Smooth muscle cell (in vitro differentiated cells): Measurements from ENCODE around the gene HCFC1R1. TPM values are rescaled to one million over a fixed set of nuclear protein-coding genes. Genes with fewer than 3 reads are reported as not detected.

Source experiments
- DNase-seq: peaks from one replicate; lab custom pipeline; 2025; ENCODE audit not compliant: unreplicated experiment; lab: John Stamatoyannopoulos, UW
- H2AFZ ChIP-seq: fragments of 200-600 bp; sonication (generic); 2 replicates; pipeline ENCODE4 v1.6.0; 2016; ENCODE audit warnings: antibody characterized with exemption, low read depth, mild to moderate bottlenecking
- H3F3A ChIP-seq: fragments of 200-600 bp; sonication (generic); 2 replicates; pipeline ENCODE4 v1.6.0; 2017; ENCODE audit warnings: antibody characterized with exemption, low read depth
- H3K27ac ChIP-seq: fragments of 200-600 bp; sonication (generic); 2 replicates; pipeline ENCODE4 v1.5.1; 2016; ENCODE audit warnings: low read depth, mild to moderate bottlenecking
- H3K27me3 ChIP-seq: fragments of 200-600 bp; sonication (generic); 2 replicates; pipeline ENCODE4 v1.6.1; 2016; ENCODE audit warnings: low read depth, mild to moderate bottlenecking
- H3K36me3 ChIP-seq: fragments of 200-600 bp; sonication (generic); 2 replicates; pipeline ENCODE4 v1.5.1; 2016; ENCODE audit warnings: low read depth
- H3K4me1 ChIP-seq: fragments of 200-600 bp; sonication (generic); 2 replicates; pipeline ENCODE4 v1.5.1; 2016; ENCODE audit warnings: low read depth
- H3K4me2 ChIP-seq: fragments of 200-600 bp; sonication (generic); 2 replicates; pipeline ENCODE4 v1.6.0; 2016; ENCODE audit warnings: mild to moderate bottlenecking
- H3K4me3 ChIP-seq: fragments of 200-600 bp; sonication (generic); 2 replicates; pipeline ENCODE4 v1.5.1; 2016; ENCODE audit warnings: mild to moderate bottlenecking
- H3K79me2 ChIP-seq: fragments of 200-600 bp; sonication (generic); 2 replicates; pipeline ENCODE4 v1.6.0; 2016; ENCODE audit warnings: low read depth, mild to moderate bottlenecking
- H3K9ac ChIP-seq: fragments of 200-600 bp; sonication (generic); 2 replicates; pipeline ENCODE4 v1.6.0; 2016; ENCODE audit warnings: low read depth
- H3K9me3 ChIP-seq: fragments of 200-600 bp; sonication (generic); replicated peaks from 2 replicates; pipeline ENCODE4 v1.5.1; 2016; ENCODE audit warnings: low read depth
- H4K20me1 ChIP-seq: fragments of 200-600 bp; sonication (generic); 2 replicates; pipeline ENCODE4 v1.6.0; 2016; ENCODE audit warnings: low read depth
- CTCF ChIP-seq: fragments of 200-600 bp; sonication (generic); IDR thresholded peaks from 2 replicates; pipeline ENCODE4 v1.5.1; 2017; ENCODE audit warnings: borderline replicate concordance, mild to moderate bottlenecking, antibody characterized with exemption; ENCODE audit not compliant: insufficient read depth, poor library complexity, severe bottlenecking
- whole genome bisulfite sequencing: methylation state at CpG from one replicate; pipeline ENCODE4 v1.1.7; 2016; ENCODE audit warnings: low lambda C conversion rate; 5-methylcytosine and 5-hydroxymethylcytosine counted together
- polyA plus RNA-seq: library from polyadenylated mRNA; unstranded; fragments of >200 nt; fragmentation: Nextera tagmentation; extraction: Ambion mirVana; gene quantifications from 2 replicates; pipeline ENCODE4 v1.2.1, GENCODE V29; 2016
- total RNA-seq: library from RNA; depleted of rRNA; stranded (reverse); fragments of >200 nt; gene quantifications from 2 replicates; pipeline ENCODE4 v1.2.3, GENCODE V29; 2014

Gene HCFC1R1
- total and polyA plus RNA-seq, 2 experiments from 2014 or later: 63.3 to 337 TPM

- Histone ChIP-seq H3K4me1 (peaks cover 31% of the 10 kb centered on the region), H3K27me3 (peaks cover 45% of the 10 kb centered on the region), H3K27ac (no peak overlapping the region), H3K36me3 (no peaks in the 10 kb centered on the region), H3F3A (peaks cover 16% of the 10 kb centered on the region), H3K9me3 (no peaks in the 10 kb centered on the region), H3K9ac (no peak overlapping the region), H3K79me2 (no peaks in the 10 kb centered on the region), H3K4me2 (no peak overlapping the region), H3K4me3 (no peak overlapping the region), H2AFZ (no peak overlapping the region), H4K20me1 (peaks cover 4% of the 10 kb centered on the region)
- WGBS: 74% methylated on average over 12 of the region's 12 CpGs
- DNase-seq: no peak
- TF ChIP-seq CTCF: no peak
Measured at GRCh38 chr16:3013998-3014690, 9.6 kb downstream of the HCFC1R1 start.

GRCh38 chr16:3013491-3013951 lies 10.2 kb downstream of the HCFC1R1 start:
- Histone ChIP-seq H3K4me2 (no peak overlapping the region), H3F3A (peaks cover 16% of the 10 kb centered on the region)
- WGBS: 52% methylated on average over 26 of the region's 27 CpGs

GRCh38 chr16:3012828-3013420 lies 10.8 kb downstream of the HCFC1R1 start, which contains the start of gene CLDN9:
Gene CLDN9, plus strand, starts transcription at chr16:3012923. Its CDS starts 440 bp downstream, at chr16:3013363.
- no peak for DNase-seq
- H3K79me2 ChIP-seq: no peaks in the 10 kb centered on the region
- peak within 1 kb of the TSS; percentile 25 for H3K4me2 ChIP-seq
- no peak within 1 kb of the TSS for H3K9ac ChIP-seq
- H3K27me3 ChIP-seq: peaks cover 57% of the 10 kb centered on the region
- no peaks in the 10 kb centered on the region for H3K9me3 ChIP-seq
- no peak within 1 kb of the TSS for H3K4me3 ChIP-seq
- no peak within 1 kb of the TSS for H2AFZ ChIP-seq
- TF ChIP-seq CTCF: no peak
- peaks cover 14% of the 10 kb centered on the region for H3F3A ChIP-seq
- H4K20me1 ChIP-seq: peaks cover 4% of the 10 kb centered on the region
- H3K36me3 ChIP-seq: no peaks in the 10 kb centered on the region
- H3K27ac ChIP-seq: peak within 1 kb of the TSS; percentile 44
- WGBS: 13% methylated on average over 26 of the region's 27 CpGs
- H3K4me1 ChIP-seq: peaks cover 40% of the 10 kb centered on the region

More at GRCh38 chr16:3013491-3013951, 10.2 kb downstream of the HCFC1R1 start:
- no peak overlapping the region for H3K9ac ChIP-seq
- H3K79me2 ChIP-seq: no peaks in the 10 kb centered on the region
- TF ChIP-seq CTCF: peak; percentile 6
- no peak overlapping the region for H2AFZ ChIP-seq
- H4K20me1 ChIP-seq: peaks cover 4% of the 10 kb centered on the region
- DNase-seq: no peak
- peaks cover 34% of the 10 kb centered on the region for H3K4me1 ChIP-seq
- peaks cover 51% of the 10 kb centered on the region for H3K27me3 ChIP-seq
- H3K27ac ChIP-seq: no peak overlapping the region
- H3K4me3 ChIP-seq: no peak overlapping the region
- no peaks in the 10 kb centered on the region for H3K36me3 ChIP-seq
- H3K9me3 ChIP-seq: no peaks in the 10 kb centered on the region
